CD4-positive, alpha-beta T cell treated with Interleukin-4 for 4 hours (primary cell): Measurements from ENCODE around the gene CCNY.

ENCODE experiments used
- DNase-seq: peaks from one replicate; pipeline ENCODE4 v3.0.0-alpha.2; 2020

CCNY gene

DNA sequence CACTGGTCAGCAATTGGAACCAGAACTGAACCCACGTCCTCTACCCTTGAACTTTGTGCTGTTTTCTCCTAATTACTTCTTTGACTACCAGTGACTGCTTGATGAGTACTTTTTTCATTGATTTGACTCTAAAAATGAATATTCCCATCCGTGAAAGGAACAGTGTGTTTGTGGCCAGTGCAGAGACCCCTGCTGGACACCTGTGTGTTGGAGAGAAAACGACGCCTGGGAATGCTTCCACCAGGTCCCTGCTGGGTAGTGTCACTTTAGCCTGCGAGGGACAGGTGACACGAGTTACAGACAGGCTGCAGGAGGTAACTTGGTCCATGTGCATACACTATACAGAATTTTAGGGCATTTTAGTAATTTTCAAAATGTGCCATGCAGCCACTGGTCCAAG lies 262.1 kb downstream of the CCNY start:
- no peak for DNase-seq

DNA sequence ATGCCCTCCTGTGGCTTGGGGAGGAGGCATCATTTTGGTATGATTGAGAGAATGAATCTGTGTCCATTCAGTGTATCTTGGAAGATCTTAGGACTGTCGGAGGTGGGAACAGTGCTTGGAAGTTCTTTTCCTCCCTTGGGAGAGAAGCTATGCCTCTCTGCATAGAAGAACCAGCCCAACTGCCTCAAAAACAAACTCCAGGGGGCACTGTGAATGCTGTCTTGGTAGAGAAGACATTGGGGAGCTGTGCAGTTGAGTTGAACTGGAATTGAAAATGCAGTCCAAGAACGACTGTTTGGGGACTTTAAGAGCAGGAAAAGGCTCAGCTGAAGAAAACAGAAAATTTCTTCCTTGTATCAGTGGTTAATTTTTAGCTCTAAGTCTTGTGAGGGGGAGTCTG lies 263.9 kb downstream of the CCNY start:
- no peak for DNase-seq

DNA sequence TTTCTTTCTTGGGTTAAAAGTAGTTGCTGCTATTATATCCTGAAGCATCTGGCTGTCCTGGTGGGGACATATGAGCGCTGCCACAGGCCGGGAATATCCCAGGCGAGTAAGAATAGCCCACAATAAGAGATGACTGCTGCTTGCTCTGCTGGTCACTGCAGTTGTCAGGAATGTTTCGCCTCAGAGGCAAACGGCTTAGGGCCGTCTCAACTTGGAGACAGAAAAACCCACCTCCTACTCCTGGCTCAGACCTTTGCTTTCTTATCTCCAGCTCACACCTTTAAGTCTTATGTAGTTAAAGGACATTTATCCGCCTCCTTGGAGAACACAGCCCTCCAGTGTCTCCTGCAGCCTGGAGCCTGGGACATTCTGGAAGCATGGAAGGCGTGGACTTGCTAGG lies 268.9 kb downstream of the CCNY start, which contains the start of gene GJD4:
TSS of gene GJD4 (plus strand) at position 151 of the 400 bp plus-strand sequence. CDS start at position 378, 227 bp downstream.
- DNase-seq: no peak

DNA sequence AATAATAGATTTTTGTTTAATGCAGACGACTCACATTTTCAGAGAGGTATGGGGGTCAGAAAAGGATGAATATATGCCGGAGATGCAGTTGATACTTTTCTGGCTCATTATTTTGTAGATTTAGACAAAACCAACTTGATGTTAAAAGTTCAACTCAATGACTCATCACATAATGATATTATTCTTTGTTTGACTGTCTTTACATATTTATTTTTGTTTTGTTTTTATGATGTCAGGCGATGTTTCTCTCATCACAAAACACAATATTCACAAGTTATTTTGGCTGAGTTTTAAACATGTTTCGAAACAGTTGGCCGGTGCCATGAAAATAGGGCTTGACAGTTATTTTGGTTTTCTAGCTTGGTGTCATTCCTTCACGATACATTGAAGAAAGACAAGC lies 270.1 kb downstream of the CCNY start:
- DNase-seq: no peak

DNA sequence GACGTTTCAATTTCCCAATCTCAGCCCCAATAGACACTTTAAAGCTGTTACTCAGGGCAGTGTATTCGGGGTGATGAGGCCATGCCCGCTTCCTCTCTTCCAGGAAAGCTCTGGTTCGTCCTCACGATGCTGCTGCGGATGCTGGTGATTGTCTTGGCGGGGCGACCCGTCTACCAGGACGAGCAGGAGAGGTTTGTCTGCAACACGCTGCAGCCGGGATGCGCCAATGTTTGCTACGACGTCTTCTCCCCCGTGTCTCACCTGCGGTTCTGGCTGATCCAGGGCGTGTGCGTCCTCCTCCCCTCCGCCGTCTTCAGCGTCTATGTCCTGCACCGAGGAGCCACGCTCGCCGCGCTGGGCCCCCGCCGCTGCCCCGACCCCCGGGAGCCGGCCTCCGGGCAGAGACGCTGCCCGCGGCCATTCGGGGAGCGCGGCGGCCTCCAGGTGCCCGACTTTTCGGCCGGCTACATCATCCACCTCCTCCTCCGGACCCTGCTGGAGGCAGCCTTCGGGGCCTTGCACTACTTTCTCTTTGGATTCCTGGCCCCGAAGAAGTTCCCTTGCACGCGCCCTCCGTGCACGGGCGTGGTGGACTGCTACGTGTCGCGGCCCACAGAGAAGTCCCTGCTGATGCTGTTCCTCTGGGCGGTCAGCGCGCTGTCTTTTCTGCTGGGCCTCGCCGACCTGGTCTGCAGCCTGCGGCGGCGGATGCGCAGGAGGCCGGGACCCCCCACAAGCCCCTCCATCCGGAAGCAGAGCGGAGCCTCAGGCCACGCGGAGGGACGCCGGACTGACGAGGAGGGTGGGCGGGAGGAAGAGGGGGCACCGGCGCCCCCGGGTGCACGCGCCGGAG lies 271.4 kb downstream of the CCNY start:
- DNase-seq: no peak

DNA sequence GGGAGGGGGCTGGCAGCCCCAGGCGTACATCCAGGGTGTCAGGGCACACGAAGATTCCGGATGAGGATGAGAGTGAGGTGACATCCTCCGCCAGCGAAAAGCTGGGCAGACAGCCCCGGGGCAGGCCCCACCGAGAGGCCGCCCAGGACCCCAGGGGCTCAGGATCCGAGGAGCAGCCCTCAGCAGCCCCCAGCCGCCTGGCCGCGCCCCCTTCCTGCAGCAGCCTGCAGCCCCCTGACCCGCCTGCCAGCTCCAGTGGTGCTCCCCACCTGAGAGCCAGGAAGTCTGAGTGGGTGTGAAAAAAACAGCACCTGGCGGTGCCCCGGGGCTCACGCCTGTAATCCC lies 272.0 kb downstream of the CCNY start:
- no peak for DNase-seq

DNA sequence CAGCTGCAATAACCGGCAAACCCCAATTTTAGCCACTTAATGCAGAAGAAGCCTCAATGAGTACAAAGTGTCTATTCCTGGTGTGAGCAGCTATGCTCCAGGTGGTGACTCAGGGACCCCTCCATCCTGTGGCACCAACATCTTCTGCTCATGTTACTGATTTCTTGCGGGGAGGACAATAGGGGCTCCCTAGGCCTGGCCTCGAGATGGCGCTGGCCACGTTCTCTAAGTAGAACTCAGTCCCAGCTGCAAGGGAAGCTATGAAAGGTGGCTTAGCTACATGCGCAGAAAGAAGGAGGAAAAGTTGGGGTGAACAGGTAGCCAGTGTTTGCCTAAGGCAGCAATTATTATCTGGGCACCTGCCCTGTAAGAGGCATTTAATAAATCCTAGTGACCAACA lies 275.4 kb downstream of the CCNY start:
- no peak for DNase-seq

DNA sequence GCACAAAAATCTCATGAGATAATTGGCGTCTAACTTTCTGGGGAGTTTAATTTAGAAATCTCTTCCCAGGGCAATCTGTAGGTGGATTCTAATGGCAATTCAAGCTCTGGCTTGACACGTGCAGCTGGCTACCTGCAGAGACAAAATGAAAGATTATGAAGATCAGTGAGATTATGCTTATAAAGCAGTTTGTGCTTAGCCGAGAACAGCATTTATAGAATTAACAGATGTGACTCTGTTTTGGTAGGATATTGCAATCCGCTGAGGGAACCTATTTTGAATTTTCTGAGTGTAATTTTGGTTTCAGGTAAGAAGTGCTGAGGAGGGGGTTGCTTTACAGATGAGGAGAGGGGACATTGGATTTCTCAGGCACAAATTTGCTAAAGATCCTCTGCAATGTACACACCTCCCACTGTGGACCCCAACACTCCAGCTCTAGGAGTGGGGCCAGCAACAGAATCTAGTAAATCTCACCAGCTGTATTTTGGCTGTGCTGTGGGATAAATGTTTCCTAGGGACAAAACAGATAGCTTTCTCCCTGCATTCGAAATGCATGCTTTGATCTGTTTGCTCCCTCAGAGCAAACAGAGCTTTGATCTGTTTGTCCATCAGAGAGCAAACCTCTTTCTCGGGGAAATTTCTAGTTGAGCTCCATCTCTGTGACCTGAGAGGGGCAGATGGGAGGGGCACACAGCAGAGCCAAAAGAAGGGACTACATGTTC lies 276.2 kb downstream of the CCNY start:
- no peak for DNase-seq

DNA sequence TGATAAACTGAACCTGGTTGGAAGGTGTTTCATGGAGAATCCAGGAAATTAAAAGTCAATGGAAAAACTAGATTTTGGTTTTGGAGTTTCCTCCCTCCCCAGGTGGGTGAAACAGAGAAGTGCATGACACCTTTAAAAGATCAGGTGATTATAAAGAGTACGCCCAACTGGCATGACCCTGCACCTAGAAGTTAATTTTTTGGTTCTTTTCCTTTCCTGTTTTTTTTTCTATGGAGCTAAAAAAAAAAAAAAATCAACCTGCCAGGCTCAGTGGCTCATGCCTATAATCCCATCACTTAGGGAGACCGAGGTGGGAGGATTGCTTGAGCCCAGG lies 276.8 kb downstream of the CCNY start:
- DNase-seq: no peak

DNA sequence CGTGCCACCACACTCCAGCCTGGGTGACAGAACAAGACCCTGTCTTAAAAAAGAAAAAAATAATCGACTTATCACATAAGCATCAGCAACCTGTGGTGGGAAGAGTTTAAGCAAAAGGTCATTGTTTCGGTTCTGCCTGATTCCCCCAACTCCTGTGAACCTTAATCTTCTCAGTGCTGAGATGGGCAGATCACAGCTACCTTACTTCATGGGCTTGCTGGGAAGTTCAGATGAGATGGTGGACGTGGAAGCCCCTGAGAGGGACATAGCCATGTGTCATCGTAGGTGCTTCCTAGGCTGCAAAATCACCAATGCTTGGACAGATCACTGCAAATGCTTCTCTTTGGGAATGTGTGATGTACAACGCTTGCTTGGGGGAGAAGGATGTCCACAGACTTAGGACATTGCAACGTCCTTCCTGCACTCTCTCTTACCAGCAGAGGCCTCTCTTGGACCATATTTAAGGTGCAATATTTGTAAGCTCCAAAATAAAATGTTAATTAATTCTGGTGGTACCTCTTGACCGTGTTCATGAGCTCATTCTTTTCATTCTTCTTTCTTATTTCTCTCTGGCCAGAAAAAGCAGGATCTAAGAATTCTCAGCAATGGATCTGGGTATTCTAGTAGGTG lies 277.4 kb downstream of the CCNY start:
- DNase-seq: no peak

DNA sequence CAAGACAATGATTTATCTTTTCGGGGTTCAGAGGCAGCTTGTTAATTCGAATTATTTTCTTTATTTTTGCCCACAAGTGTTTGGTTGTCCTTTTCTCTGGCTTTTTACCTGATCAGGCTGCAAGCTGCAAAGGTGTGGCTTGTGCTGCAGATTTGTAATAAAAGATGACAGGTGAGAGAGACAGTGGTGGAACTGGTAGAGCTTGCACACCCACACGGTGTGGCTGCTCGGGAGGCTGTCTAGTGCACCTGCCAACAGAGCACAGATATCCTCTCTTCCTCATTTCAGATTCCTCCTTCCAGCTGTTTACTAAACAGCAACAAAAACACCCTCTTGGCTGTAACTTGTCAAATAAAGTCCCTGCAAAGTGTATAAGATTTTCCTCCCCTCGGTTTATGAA lies 278.0 kb downstream of the CCNY start:
- DNase-seq: no peak
